Epithelial cell of esophagus (primary cell): ENCODE data around the gene SPACA5.
"Not testable (repeated sequence)": the region's sequence is repeated elsewhere in the genome, so short reads cannot be mapped to it uniquely, and the experiment has no call there.

Source experiments
- DNase-seq: peaks from one replicate; pipeline ENCODE4 v3.0.0; 2010; ENCODE audit warnings: low read depth
- H3K4me3 ChIP-seq: 2 replicates; pipeline ENCODE4 v1.5.1; 2011; ENCODE audit warnings: mild to moderate bottlenecking, low read length, control low read depth
- TF ChIP-seq, protein P1 (sequence below): IDR thresholded peaks from 2 replicates; pipeline ENCODE4 v1.5.1; 2011; ENCODE audit warnings: low read depth, mild to moderate bottlenecking, low read length, control low read depth, inconsistent platforms; ENCODE audit not compliant: insufficient read depth; ENCODE audit errors: missing control alignments

Gene SPACA5

DNA sequence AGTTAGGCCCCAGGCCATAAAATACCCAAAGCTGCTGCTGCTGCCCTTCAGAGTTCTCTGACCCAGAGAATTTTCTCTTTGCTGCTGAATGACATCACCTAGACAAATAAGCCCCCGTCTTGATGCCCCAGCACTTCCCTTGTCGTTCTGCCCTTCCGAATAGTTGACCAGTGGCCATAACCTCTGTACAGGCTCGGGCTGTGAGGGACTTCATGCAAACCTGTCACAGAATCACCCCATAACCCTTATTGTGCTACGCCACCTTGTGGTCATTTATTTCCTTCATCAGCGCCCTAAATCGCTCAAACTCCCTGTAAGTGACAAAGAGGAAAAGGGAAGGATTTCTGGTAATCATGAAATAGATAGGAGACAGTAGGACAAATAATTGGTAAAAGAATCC, 18.8 kb downstream of the SPACA5 start:
- DNase-seq: peak; percentile 64
- H3K4me3 ChIP-seq: no peak overlapping the region
- TF ChIP-seq, protein P1, sequence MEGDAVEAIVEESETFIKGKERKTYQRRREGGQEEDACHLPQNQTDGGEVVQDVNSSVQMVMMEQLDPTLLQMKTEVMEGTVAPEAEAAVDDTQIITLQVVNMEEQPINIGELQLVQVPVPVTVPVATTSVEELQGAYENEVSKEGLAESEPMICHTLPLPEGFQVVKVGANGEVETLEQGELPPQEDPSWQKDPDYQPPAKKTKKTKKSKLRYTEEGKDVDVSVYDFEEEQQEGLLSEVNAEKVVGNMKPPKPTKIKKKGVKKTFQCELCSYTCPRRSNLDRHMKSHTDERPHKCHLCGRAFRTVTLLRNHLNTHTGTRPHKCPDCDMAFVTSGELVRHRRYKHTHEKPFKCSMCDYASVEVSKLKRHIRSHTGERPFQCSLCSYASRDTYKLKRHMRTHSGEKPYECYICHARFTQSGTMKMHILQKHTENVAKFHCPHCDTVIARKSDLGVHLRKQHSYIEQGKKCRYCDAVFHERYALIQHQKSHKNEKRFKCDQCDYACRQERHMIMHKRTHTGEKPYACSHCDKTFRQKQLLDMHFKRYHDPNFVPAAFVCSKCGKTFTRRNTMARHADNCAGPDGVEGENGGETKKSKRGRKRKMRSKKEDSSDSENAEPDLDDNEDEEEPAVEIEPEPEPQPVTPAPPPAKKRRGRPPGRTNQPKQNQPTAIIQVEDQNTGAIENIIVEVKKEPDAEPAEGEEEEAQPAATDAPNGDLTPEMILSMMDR: peak; percentile 53

DNA sequence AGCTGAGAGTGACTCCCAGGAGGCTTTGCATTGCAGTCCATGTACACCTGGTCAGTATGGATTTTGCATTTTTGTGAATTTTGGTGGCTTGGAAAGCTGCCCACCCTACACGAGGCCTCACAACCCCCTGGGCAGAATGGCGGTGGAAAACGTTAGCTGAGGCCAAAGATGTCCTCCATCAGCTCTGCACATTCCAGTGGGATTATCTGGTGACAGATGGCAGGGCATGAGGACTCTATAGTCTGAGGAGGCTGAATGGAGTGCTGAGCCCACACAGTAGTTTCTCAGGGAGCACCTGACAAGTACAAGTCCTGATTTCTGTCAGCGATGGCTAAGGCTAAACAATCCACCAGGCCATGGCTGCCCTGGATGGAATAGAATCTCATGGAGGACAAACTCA, 20.8 kb downstream of the SPACA5 start:
- DNase-seq, H3K4me3 ChIP-seq: not testable (repeated sequence)

- TF ChIP-seq, protein P1: no peak
- no peak overlapping the region for H3K4me3 ChIP-seq
- DNase-seq: no peak
Observed at GRCh38 chrX:48028091-48028490, 21.3 kb downstream of the SPACA5 start.

DNA sequence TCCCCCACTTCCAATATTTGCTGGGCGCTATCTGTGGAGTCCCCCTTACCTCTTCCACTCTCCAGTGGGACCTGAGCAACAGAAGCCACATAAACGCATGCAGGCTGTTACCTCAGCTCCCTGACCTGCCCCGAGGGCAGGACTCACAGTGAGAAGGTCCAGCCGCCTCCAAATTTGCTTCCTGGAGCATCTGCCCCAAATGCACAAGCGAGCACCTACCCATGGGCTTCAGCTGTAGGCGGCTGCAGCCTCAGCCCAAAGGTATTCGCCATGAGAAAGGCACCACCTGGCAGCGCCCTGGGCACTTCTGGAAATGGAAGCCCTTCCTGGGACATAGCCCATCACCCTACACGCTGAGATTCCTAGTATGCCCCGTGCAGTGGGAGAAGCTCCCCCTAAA, 23.4 kb downstream of the SPACA5 start:
- TF ChIP-seq, protein P1: no peak
- H3K4me3 ChIP-seq: no peak overlapping the region
- DNase-seq: no peak

- H3K4me3 ChIP-seq, DNase-seq: not testable (repeated sequence)
Observed at GRCh38 chrX:48030641-48031173, 23.9 kb downstream of the SPACA5 start.

DNA sequence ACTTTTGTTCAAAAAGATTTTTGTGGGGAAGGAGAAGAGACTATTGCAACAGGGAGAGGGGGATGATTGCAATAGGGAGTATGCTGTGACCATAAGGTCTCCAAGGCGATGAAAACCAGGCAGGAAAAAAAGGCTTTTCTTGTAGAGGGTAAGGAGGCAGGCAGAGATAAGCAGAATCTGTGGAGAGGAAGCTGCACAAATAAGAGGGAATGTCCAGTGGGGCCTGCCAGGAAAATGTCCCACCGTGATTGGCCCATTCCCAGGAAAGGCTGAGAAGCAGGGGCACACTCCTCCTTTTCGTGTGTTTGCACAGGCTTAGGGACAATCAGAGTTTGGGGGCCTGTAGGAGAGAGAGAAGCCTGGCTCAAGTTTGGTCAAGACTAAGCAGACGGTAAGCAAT, 29.1 kb downstream of the SPACA5 start:
- H3K4me3 ChIP-seq: no peak overlapping the region
- TF ChIP-seq, protein P1: no peak
- DNase-seq: no peak

- TF ChIP-seq, protein P1: no peak
- DNase-seq: no peak
- no peak overlapping the region for H3K4me3 ChIP-seq
Observed at GRCh38 chrX:48043056-48043455, 36.3 kb downstream of the SPACA5 start.

DNA sequence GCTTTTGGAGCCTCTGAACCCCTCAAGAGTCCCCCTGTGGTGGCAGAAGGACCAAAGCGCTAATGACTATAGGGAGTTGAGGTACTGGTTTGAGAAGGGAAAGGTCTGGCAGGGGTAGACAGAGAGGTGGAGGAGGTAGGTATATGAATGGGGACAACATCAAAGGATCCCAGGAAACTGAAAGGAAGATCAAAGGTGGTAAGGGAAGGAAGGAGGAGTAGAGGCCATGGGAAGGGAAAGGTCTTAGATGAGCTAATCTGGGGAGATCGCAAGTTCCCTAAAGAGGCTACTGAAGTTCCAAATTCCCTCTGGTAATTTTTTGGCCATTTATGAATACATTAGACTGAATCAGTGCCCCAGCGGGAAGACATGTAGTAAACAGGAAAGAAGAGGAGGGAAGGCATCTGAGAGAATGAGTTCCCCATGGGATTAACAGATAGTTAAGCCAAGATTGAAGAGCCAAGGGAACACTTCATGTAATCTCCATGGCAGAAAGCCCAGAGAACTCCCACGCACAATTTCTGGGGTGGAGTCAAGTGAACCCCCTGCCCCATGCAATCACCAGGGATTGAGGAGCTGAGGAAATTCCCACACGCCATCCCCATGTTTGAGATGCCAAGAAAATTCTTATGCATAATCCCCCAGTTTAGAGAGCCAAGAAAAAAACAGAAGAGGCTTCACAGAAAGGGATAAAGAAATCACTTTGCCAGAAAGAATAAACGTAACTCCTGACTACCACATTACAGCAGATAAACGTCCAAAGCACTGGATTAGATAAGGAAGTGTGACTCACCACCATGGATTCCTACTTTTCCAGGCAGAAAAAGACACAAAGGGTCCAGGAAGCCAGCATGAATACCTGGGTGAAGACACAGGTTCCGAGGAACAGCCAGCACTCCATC, 38.9 kb downstream of the SPACA5 start:
- DNase-seq: peak; percentile 71
- no peak overlapping the region for H3K4me3 ChIP-seq
- TF ChIP-seq, protein P1: no peak
